ENCODE data around the gene PRDM2. TPM values are rescaled to one million over a fixed set of nuclear protein-coding genes. Genes with fewer than 3 reads are reported as not detected.
A peak's percentile ranks its signal among the peaks of the same experiment; 100 is the strongest.

PRDM2 gene
- total RNA-seq, 1 donor from 2014 or later, result 23.0 TPM

DNA sequence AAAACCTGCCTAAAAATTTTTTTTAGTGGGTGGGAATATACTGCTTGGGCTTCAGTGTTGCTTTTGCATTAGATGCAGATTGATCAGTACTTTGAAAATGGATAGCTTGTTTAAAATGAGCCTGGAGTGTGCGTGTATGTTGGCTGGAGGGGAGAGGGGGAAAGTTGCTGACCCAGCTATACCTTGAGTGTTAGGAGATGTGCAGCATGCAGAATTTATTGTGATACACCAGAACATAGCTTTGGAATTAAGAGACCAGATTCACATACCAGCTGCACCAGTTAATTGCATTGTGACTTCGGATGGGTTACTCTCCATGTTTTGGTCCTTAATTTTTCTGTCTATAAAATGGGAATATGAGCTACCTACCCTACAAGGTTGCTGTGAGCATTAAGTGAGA is 60.4 kb downstream of the PRDM2 start:
- Histone ChIP-seq H3K9ac (ENCODE audit: low read depth in 1 of 3, low read length in 3 of 3) (no peak overlapping the region), H3K4me1 (ENCODE audit: control insufficient read depth in 3 of 3, insufficient read depth in 3 of 3, low read length in 3 of 3) (peaks cover 29 to 45% (median 44%) of the 10 kb centered on the region in 3 donors), H3K36me3 (ENCODE audit: control insufficient read depth in 3 of 3, insufficient read depth in 3 of 3, low read length in 3 of 3) (no peaks in the 10 kb centered on the region), H3K27ac (ENCODE audit: low read depth, low read length) (no peak overlapping the region), H3K4me3 (ENCODE audit: low read length in 3 of 3) (no peak overlapping the region), H3K27me3 (ENCODE audit: control insufficient read depth in 3 of 3, insufficient read depth in 3 of 3, low read length in 3 of 3) (no peaks in the 10 kb centered on the region), H3K9me3 (ENCODE audit: control insufficient read depth in 3 of 3, low read length in 3 of 3) (no peaks in the 10 kb centered on the region)

DNA sequence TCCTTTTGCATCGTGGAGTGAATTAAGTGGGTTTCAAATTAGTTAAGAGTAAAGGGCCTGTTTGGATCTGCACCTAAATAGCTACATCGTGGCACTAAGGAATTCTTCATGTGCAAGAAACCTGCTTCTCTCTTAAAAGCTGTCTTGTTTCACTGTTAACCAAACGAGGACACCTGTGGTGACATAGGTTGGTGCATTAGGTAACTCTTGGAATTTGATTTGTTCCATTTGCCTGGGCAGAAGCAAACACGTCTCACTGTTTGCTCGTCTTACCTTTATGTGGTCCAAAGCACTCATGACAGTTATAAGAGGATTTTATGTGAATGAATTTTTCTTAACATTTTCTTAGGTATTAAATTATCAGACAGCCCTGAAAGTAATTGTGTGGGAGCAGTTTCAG is 60.9 kb downstream of the PRDM2 start:
- Histone ChIP-seq H3K4me3 (ENCODE audit: low read length in 3 of 3) (no peak overlapping the region), H3K36me3 (ENCODE audit: control insufficient read depth in 3 of 3, insufficient read depth in 3 of 3, low read length in 3 of 3) (no peaks in the 10 kb centered on the region), H3K9me3 (ENCODE audit: control insufficient read depth in 3 of 3, low read length in 3 of 3) (no peaks in the 10 kb centered on the region), H3K9ac (ENCODE audit: low read depth in 1 of 3, low read length in 3 of 3) (no peak overlapping the region), H3K4me1 (ENCODE audit: control insufficient read depth in 3 of 3, insufficient read depth in 3 of 3, low read length in 3 of 3) (peaks cover 29 to 47% (median 45%) of the 10 kb centered on the region in 3 donors), H3K27ac (ENCODE audit: low read depth, low read length) (no peak overlapping the region), H3K27me3 (ENCODE audit: control insufficient read depth in 3 of 3, insufficient read depth in 3 of 3, low read length in 3 of 3) (no peaks in the 10 kb centered on the region)

DNA sequence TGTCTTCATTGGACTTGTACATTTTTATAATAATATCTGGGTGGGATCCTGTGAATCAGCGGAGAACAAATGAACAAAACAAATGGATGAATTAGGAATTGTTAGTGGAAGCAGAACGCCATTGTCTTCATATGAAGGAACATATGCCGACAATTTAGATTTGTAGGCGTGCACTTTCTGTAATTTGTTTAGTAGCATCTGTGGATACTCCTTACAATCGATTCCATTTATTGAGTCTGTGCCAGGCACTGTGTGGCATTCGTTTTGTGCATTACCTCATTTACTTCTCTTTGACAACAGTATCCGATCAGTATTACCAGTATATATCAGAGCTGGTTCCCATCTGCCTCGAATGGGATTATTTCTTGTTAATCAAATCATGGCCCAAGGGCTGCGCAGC is 61.9 kb downstream of the PRDM2 start:
- no peaks in the 10 kb centered on the region for H3K36me3 ChIP-seq (ENCODE audit: control insufficient read depth in 3 of 3, insufficient read depth in 3 of 3, low read length in 3 of 3)
- peaks cover 27 to 49% (median 43%) of the 10 kb centered on the region in 3 donors for H3K4me1 ChIP-seq (ENCODE audit: control insufficient read depth in 3 of 3, insufficient read depth in 3 of 3, low read length in 3 of 3)
- H3K27ac ChIP-seq (ENCODE audit: low read depth, low read length), result no peak overlapping the region
- H3K9me3 ChIP-seq (ENCODE audit: control insufficient read depth in 3 of 3, low read length in 3 of 3), result no peaks in the 10 kb centered on the region
- no peak overlapping the region for H3K4me3 ChIP-seq (ENCODE audit: low read length in 3 of 3)
- H3K9ac ChIP-seq (ENCODE audit: low read depth in 1 of 3, low read length in 3 of 3), result no peak overlapping the region
- H3K27me3 ChIP-seq (ENCODE audit: control insufficient read depth in 3 of 3, insufficient read depth in 3 of 3, low read length in 3 of 3), result no peaks in the 10 kb centered on the region

DNA sequence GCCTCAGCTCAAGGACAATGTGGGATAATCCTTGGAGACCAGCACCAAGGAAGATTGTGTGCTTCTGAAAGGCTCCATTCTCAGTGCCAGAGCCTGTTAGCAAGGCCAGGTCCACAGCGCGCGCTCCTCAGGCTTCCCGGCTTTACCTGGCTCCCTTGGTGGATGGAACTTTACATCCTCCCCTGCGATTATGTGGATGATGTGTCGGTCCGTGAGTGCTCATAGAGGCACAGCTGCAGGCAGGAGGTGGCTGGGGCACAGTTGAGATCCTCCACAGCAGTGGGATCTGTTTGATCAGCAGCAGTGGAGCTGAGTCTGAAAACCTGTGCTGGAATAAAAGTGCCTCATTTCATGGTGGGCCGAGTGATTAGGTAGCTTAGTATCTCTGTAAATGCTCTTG is 62.7 kb downstream of the PRDM2 start:
- Histone ChIP-seq H3K27ac (ENCODE audit: low read depth, low read length) (no peak overlapping the region), H3K9me3 (ENCODE audit: control insufficient read depth in 3 of 3, low read length in 3 of 3) (no peaks in the 10 kb centered on the region), H3K4me1 (ENCODE audit: control insufficient read depth in 3 of 3, insufficient read depth in 3 of 3, low read length in 3 of 3) (peaks cover 22 to 44% (median 38%) of the 10 kb centered on the region in 3 donors), H3K27me3 (ENCODE audit: control insufficient read depth in 3 of 3, insufficient read depth in 3 of 3, low read length in 3 of 3) (no peaks in the 10 kb centered on the region), H3K4me3 (ENCODE audit: low read length in 3 of 3) (no peak overlapping the region), H3K9ac (ENCODE audit: low read depth in 1 of 3, low read length in 3 of 3) (no peak overlapping the region), H3K36me3 (ENCODE audit: control insufficient read depth in 3 of 3, insufficient read depth in 3 of 3, low read length in 3 of 3) (no peaks in the 10 kb centered on the region)

DNA sequence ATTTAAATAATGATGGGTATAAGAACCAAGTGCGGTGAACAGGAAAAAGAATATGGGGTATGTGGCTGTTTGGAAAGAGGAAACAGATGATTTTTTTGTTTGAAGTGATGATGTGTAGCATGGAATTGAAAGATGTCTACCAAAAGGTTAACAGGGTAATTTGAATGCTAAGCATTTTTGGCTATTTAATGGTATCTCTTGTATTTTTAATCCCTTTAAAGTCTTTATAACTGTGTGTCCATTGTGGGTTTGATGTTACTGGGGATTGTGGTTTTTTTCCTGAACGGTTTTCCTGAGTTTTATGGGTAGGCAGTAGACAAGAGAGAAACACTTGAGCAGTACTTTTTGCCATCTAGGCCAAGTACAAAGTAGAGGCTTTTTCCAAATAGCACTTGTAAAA is 63.2 kb downstream of the PRDM2 start:
- Histone ChIP-seq H3K27me3 (ENCODE audit: control insufficient read depth in 3 of 3, insufficient read depth in 3 of 3, low read length in 3 of 3) (no peaks in the 10 kb centered on the region), H3K4me3 (ENCODE audit: low read length in 3 of 3) (no peak overlapping the region), H3K27ac (ENCODE audit: low read depth, low read length) (no peak overlapping the region), H3K9ac (ENCODE audit: low read depth in 1 of 3, low read length in 3 of 3) (no peak overlapping the region), H3K36me3 (ENCODE audit: control insufficient read depth in 3 of 3, insufficient read depth in 3 of 3, low read length in 3 of 3) (no peaks in the 10 kb centered on the region), H3K9me3 (ENCODE audit: control insufficient read depth in 3 of 3, low read length in 3 of 3) (no peaks in the 10 kb centered on the region), H3K4me1 (ENCODE audit: control insufficient read depth in 3 of 3, insufficient read depth in 3 of 3, low read length in 3 of 3) (peaks cover 22 to 44% (median 35%) of the 10 kb centered on the region in 3 donors)

DNA sequence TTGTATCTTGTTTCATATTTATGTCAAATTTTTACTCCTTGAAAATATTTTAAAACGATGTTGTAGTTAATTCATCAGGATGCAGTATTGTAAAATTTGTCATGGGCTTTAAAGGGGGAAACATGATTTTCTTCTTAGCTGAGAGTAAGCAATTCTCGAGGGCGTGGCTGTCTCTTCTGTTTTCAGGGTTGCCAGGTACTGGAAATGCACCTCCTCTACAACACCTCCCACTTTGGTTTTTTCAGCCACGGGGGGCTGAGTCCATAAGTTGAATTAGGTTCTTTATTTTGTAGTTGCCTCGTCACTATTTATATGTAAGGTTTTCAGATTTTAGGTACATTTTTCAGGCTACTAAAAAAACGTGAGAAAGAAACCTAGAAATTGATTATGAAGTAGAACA is 64.0 kb downstream of the PRDM2 start:
- Histone ChIP-seq H3K4me1 (ENCODE audit: control insufficient read depth in 3 of 3, insufficient read depth in 3 of 3, low read length in 3 of 3) (peaks cover 22 to 44% (median 35%) of the 10 kb centered on the region in 3 donors), H3K9me3 (ENCODE audit: control insufficient read depth in 3 of 3, low read length in 3 of 3) (no peaks in the 10 kb centered on the region), H3K9ac (ENCODE audit: low read depth in 1 of 3, low read length in 3 of 3) (no peak overlapping the region), H3K4me3 (ENCODE audit: low read length in 3 of 3) (no peak overlapping the region), H3K36me3 (ENCODE audit: control insufficient read depth in 3 of 3, insufficient read depth in 3 of 3, low read length in 3 of 3) (peaks cover 0 to 3% (median 0%) of the 10 kb centered on the region in 3 donors), H3K27ac (ENCODE audit: low read depth, low read length) (no peak overlapping the region), H3K27me3 (ENCODE audit: control insufficient read depth in 3 of 3, insufficient read depth in 3 of 3, low read length in 3 of 3) (no peaks in the 10 kb centered on the region)

DNA sequence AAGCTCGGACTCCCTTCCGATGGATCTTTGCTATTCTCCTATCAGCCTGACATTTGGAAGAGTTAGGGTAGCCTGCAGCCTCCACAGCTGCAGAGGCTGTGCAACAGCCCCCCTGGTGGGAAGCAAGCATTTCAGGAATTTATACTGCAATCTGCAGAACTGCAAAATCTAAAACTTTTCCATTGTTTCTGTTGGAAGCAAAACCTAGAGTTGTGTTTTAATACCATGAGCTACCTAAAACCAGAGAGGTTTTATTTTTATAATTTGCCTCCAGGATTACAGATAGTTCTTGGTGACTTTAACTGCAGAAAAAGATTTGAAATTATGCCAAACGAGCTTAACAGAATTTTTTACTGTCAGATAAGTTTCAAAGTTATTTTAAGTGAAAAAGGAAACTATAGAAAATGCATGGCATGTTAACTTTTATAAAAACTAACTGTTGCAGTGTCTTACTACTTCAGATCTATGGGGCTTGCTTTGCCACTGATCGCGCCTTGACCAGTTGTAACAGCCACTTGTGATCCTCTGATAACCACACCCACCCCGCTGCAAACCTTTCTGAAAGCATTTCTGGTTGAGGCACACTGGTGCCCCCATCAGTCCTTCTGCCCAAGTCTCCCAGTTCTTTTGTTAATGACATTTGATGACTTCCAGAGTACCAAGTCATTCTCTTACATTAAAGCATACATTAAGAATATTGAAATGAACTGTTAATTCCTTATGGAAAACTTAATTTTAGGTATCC is 64.8 kb downstream of the PRDM2 start:
- Histone ChIP-seq H3K4me3 (ENCODE audit: low read length in 3 of 3) (no peak overlapping the region), H3K27me3 (ENCODE audit: control insufficient read depth in 3 of 3, insufficient read depth in 3 of 3, low read length in 3 of 3) (no peaks in the 10 kb centered on the region), H3K9ac (ENCODE audit: low read depth in 1 of 3, low read length in 3 of 3) (no peak overlapping the region), H3K9me3 (ENCODE audit: control insufficient read depth in 3 of 3, low read length in 3 of 3) (no peaks in the 10 kb centered on the region), H3K36me3 (ENCODE audit: control insufficient read depth in 3 of 3, insufficient read depth in 3 of 3, low read length in 3 of 3) (peaks cover 0 to 3% (median 0%) of the 10 kb centered on the region in 3 donors), H3K27ac (ENCODE audit: low read depth, low read length) (no peak overlapping the region), H3K4me1 (ENCODE audit: control insufficient read depth in 3 of 3, insufficient read depth in 3 of 3, low read length in 3 of 3) (peaks cover 18 to 44% (median 36%) of the 10 kb centered on the region in 3 donors)

- Histone ChIP-seq H3K36me3 (ENCODE audit: control insufficient read depth in 3 of 3, insufficient read depth in 3 of 3, low read length in 3 of 3) (peaks cover 0 to 3% (median 0%) of the 10 kb centered on the region in 3 donors), H3K4me3 (ENCODE audit: low read length in 3 of 3) (peak overlapping the region in 1 of 3 donors; percentile 6), H3K9me3 (ENCODE audit: control insufficient read depth in 3 of 3, low read length in 3 of 3) (no peaks in the 10 kb centered on the region), H3K27me3 (ENCODE audit: control insufficient read depth in 3 of 3, insufficient read depth in 3 of 3, low read length in 3 of 3) (no peaks in the 10 kb centered on the region), H3K4me1 (ENCODE audit: control insufficient read depth in 3 of 3, insufficient read depth in 3 of 3, low read length in 3 of 3) (peaks cover 14 to 35% (median 23%) of the 10 kb centered on the region in 3 donors), H3K9ac (ENCODE audit: low read depth in 1 of 3, low read length in 3 of 3) (no peak overlapping the region), H3K27ac (ENCODE audit: low read depth, low read length) (no peak overlapping the region)
Observed at GRCh38 chr1:13766592-13767564, 66.9 kb downstream of the PRDM2 start.

DNA sequence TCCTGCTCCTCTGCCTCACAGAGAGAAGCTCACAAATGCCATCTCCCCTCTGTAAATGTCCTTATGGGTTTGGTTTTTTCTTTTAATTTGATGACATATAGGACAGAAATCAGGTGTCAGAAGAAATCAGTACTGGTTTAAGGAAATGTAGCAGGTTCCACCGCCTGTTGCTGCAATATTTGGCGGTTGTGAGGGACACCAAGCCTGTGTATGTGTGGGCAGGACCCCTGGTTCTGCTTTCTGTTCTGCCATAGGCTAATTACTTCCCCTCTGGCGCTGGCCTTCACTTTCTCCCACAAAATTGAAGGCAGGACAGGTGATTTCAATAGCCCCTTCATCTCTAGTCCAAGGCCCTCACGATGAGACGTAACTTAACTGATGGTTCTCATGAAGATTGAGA is 69.2 kb downstream of the PRDM2 start:
- Histone ChIP-seq H3K9me3 (ENCODE audit: control insufficient read depth in 3 of 3, low read length in 3 of 3) (no peaks in the 10 kb centered on the region), H3K9ac (ENCODE audit: low read depth in 1 of 3, low read length in 3 of 3) (no peak overlapping the region), H3K27ac (ENCODE audit: low read depth, low read length) (no peak overlapping the region), H3K4me3 (ENCODE audit: low read length in 3 of 3) (no peak overlapping the region), H3K4me1 (ENCODE audit: control insufficient read depth in 3 of 3, insufficient read depth in 3 of 3, low read length in 3 of 3) (peaks cover 5 to 19% (median 12%) of the 10 kb centered on the region in 3 donors), H3K27me3 (ENCODE audit: control insufficient read depth in 3 of 3, insufficient read depth in 3 of 3, low read length in 3 of 3) (no peaks in the 10 kb centered on the region), H3K36me3 (ENCODE audit: control insufficient read depth in 3 of 3, insufficient read depth in 3 of 3, low read length in 3 of 3) (peaks cover 0 to 14% (median 0%) of the 10 kb centered on the region in 3 donors)

GRCh38 chr1:13769830-13770229 is 69.8 kb downstream of the PRDM2 start:
- H3K36me3 ChIP-seq (ENCODE audit: control insufficient read depth in 3 of 3, insufficient read depth in 3 of 3, low read length in 3 of 3), result peaks cover 0 to 17% (median 0%) of the 10 kb centered on the region in 3 donors
- H3K27ac ChIP-seq (ENCODE audit: low read depth, low read length), result no peak overlapping the region
- H3K4me1 ChIP-seq (ENCODE audit: control insufficient read depth in 3 of 3, insufficient read depth in 3 of 3, low read length in 3 of 3), result peaks cover 5 to 14% (median 10%) of the 10 kb centered on the region in 3 donors
- H3K9ac ChIP-seq (ENCODE audit: low read depth in 1 of 3, low read length in 3 of 3), result no peak overlapping the region
- H3K9me3 ChIP-seq (ENCODE audit: control insufficient read depth in 3 of 3, low read length in 3 of 3), result no peaks in the 10 kb centered on the region
- no peaks in the 10 kb centered on the region for H3K27me3 ChIP-seq (ENCODE audit: control insufficient read depth in 3 of 3, insufficient read depth in 3 of 3, low read length in 3 of 3)
- H3K4me3 ChIP-seq (ENCODE audit: low read length in 3 of 3), result no peak overlapping the region

Data from skeletal muscle tissue (tissue), 4 donors.